Mucosa of descending colon (tissue), 3 donors: ENCODE results near the gene POLK. TPM values are rescaled to one million over a fixed set of nuclear protein-coding genes. Genes with fewer than 3 reads are reported as not detected.
"Not testable (repeated sequence)": the region's sequence is repeated elsewhere in the genome, so short reads cannot be mapped to it uniquely, and the experiment has no call there.

Experiments used
- ATAC-seq: fragments of 200-7000 bp; cut with Tn5 transposase; one replicate; pipeline ENCODE4 v1.9.1; 2020; ENCODE audit warnings: mild to moderate bottlenecking, moderate library complexity
- DNase-seq, 3 donors: peaks; one replicate each; pipeline ENCODE4 v3.0.0-alpha.2; 2020
- H3K36me3 ChIP-seq: fragments of 200-600 bp; one replicate; pipeline ENCODE4 v1.8.0; 2021; ENCODE audit warnings: low read depth, mild to moderate bottlenecking
- H3K4me1 ChIP-seq: fragments of 200-600 bp; one replicate; pipeline ENCODE4 v1.8.0; 2021; ENCODE audit warnings: low read depth, mild to moderate bottlenecking
- H3K4me3 ChIP-seq: fragments of 200-600 bp; one replicate; pipeline ENCODE4 v1.8.0; 2021; ENCODE audit warnings: mild to moderate bottlenecking
- H3K9me3 ChIP-seq: fragments of 200-600 bp; one replicate; pipeline ENCODE4 v1.8.0; 2021; ENCODE audit warnings: mild to moderate bottlenecking
- intact Hi-C, 2 donors: fragments of 100-400 bp; cut with DNase I in 1 of 2; cut with micrococcal nuclease in 1 of 2; formaldehyde crosslinking; loops; one replicate each; pipeline versions ENCODE4 v1.11.0 to v1.11.1; 2022; cut with DNase I, micrococcal nuclease
- total RNA-seq, 3 donors: library from RNA; stranded (reverse); fragmentation: NEBNext Ultra II Directional in 2 of 3; extraction: Animal tissue kit (Norgen Biotek cat#: 25700) in 2 of 3; gene quantifications; one replicate each; pipeline versions ENCODE4 v1.2.1 to v1.2.4, GENCODE V29; 2021 to 2023
- TF ChIP-seq, protein P1 (sequence below): fragments of 200-600 bp; IDR thresholded peaks from one replicate; pipeline ENCODE4 v1.8.0; 2022; ENCODE audit warnings: antibody characterized with exemption, mild to moderate bottlenecking
- donor health status: DM: no; HTN: no; CAD: no; lungs with moderate emphysema.
- donor health status: DM: no; HTN: no; CAD: no.
- donor health status: DM: no; HTN: yes; CAD: no.

The POLK gene
- total RNA-seq, 3 donors from 2014 or later: 15.3 to 32.5 (median 17.6) TPM

DNA sequence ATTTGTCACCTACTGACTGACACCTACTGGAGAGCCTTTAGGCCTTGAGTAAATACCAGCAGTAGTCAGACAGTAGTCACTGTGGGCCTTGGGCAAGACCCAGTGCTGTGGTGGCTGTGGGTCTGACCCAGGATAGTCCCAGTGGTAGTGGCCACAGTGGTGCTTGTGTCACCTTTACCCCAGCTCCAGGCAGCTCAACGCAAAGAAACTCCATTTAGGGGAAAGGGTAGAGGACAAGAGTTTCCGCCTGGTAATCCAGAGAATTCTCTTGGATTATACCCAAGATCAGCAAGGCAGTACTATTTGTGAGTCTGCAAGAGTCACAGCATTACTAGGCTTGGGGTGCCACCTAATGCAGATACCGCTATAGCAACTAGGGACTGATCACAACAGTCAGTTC lies 29.2 kb upstream of the POLK start:
- H3K9me3 ChIP-seq: peaks cover 16% of the 10 kb centered on the region
- intact Hi-C loops: no loop called here
- no peaks in the 10 kb centered on the region for H3K4me1 ChIP-seq
- DNase-seq: no peak
- TF ChIP-seq, protein P1, sequence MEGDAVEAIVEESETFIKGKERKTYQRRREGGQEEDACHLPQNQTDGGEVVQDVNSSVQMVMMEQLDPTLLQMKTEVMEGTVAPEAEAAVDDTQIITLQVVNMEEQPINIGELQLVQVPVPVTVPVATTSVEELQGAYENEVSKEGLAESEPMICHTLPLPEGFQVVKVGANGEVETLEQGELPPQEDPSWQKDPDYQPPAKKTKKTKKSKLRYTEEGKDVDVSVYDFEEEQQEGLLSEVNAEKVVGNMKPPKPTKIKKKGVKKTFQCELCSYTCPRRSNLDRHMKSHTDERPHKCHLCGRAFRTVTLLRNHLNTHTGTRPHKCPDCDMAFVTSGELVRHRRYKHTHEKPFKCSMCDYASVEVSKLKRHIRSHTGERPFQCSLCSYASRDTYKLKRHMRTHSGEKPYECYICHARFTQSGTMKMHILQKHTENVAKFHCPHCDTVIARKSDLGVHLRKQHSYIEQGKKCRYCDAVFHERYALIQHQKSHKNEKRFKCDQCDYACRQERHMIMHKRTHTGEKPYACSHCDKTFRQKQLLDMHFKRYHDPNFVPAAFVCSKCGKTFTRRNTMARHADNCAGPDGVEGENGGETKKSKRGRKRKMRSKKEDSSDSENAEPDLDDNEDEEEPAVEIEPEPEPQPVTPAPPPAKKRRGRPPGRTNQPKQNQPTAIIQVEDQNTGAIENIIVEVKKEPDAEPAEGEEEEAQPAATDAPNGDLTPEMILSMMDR: no peak
- no peaks in the 10 kb centered on the region for H3K36me3 ChIP-seq
- H3K4me3 ChIP-seq: no peak overlapping the region
- ATAC-seq: no peak

DNA sequence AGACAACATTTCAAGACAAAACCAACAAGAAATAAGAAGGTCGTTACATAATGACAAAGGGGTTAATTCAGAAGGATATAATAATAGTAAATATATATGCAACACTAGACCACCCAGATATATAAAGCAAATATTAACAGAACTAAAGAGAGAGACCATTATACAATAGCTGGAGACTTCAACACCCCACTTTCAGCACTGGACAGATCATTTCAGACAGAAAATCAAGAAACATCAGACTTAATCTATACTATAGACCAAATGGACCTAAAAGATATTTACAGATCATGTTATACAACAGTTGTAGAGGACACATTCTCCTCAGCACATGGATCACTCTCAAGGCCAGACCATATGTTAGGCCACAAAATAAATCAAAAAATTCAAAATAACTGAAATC lies 27.1 kb upstream of the POLK start:
- Histone ChIP-seq H3K4me3 (no peak overlapping the region), H3K9me3 (peaks cover 16% of the 10 kb centered on the region), H3K36me3 (no peaks in the 10 kb centered on the region), H3K4me1 (no peaks in the 10 kb centered on the region)
- TF ChIP-seq, protein P1: no peak
- ATAC-seq (no peak), DNase-seq (no peak)
- intact Hi-C loops: no loop called here

DNA sequence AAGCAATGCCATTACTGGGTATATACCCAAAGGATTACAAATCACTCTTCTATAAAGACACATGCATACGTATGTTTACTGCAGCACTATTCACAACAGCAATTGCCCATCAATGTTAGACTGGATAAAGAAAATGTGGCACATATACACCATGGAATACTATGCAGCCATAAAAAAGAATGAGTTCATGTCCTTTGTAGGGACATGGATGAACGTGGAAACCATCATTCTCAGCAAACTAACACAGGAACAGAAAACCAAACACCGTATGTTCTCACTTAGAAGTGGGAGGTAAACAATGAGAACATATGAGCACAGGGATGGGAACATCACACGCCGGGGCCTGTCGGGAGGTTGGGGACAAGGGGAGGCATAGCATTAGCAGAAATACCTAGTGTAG lies 21.8 kb upstream of the POLK start:
- H3K36me3 ChIP-seq, ATAC-seq, H3K4me3 ChIP-seq, intact Hi-C loops, DNase-seq, H3K4me1 ChIP-seq: not testable (repeated sequence)
- H3K9me3 ChIP-seq: peaks cover 13% of the 10 kb centered on the region

DNA sequence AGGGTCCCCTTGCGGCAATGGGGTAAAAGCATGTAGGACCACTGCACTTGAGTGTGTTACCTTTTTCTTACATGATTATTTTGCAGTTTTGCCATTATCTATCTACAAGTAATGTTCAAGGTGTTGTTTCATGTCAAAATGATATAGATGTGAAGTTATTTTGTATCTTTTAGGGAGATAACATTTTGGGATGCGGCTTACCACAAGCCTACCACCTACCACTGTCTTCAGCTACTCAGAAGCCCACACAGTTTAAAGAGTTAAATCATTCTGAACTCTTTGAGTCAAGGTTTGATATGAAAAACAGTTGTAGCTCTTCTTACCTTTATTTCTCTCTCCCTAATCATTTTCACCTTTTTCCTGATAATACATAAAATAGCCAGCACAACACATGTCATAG lies 20.1 kb upstream of the POLK start:
- Histone ChIP-seq H3K4me1 (no peaks in the 10 kb centered on the region), H3K9me3 (peaks cover 12% of the 10 kb centered on the region), H3K4me3 (no peak overlapping the region), H3K36me3 (no peaks in the 10 kb centered on the region)
- ATAC-seq (no peak), DNase-seq (no peak)
- intact Hi-C loops: no loop called here
- TF ChIP-seq, protein P1: no peak

DNA sequence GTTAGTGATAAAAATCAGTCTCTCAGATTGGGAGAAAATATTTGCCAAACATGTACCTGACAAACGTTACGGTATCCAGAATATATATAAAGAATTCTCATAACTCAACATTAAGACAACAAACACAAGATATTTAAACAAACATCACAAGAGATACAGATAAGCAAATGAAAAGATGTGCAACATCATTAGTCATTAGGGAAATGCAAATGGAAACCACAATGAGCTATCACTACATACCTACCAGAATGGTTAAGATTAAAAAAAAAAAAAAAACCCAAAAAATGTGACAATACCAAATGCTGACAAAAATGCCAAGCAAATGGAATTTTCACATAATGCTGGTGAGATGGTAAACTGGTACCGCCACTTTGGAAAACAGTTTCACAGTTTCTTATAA lies 15.7 kb upstream of the POLK start:
- H3K4me1 ChIP-seq: no peaks in the 10 kb centered on the region
- TF ChIP-seq, protein P1: no peak
- ATAC-seq: no peak
- H3K9me3 ChIP-seq: no peaks in the 10 kb centered on the region
- intact Hi-C loops: no loop called here
- H3K4me3 ChIP-seq: no peak overlapping the region
- no peaks in the 10 kb centered on the region for H3K36me3 ChIP-seq
- no peak for DNase-seq

DNA sequence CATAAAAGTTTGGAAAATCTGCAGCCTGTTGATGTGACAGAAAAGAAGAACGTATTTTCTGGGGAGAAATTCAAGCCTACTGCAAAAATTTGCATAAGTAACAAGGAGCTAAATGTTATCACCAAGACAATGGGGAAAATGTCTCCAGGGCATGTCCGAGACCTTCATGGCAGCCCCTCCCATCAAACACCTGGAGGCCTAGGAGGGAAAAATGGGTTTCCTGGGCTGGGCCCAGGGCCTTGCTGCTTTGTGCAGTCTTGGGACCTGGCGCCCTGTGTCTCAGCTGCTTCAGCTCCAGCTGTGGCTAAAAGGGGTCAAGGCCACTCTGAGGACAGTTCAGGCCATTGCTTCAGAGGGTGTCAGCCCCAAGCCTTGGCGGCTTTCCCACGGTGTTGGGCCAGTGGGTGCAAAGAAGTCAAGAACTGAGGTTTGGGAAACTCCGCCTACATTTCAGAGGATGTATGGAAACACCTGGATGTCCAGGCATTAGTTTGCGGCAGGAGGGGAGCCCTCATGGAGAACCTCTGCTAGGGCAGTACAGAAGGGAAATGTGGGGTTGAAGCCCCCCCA lies 13.4 kb upstream of the POLK start:
- no peaks in the 10 kb centered on the region for H3K9me3 ChIP-seq
- intact Hi-C loops: no loop called here
- TF ChIP-seq, protein P1: no peak
- DNase-seq: no peak
- no peak overlapping the region for H3K4me3 ChIP-seq
- ATAC-seq: no peak
- no peaks in the 10 kb centered on the region for H3K36me3 ChIP-seq
- no peaks in the 10 kb centered on the region for H3K4me1 ChIP-seq

DNA sequence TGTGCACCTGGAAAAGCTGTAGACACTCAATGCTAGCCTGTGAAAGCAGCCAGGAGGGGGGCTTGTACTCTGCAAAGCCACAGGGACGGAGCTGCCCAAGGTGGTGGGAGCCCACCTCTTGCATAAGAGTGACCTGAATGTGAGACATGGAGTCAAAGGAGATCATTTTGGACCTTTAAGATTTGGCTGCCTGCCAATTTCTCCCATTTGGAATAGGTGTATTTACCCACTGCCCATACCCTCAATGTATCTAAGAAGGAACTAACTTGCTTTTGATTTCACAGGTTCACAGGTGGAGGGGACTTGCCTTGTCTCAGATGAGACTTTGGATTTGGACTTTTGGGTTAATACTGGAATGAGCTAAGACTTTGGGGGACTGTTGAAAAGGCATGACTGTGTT lies 12.8 kb upstream of the POLK start:
- H3K9me3 ChIP-seq, DNase-seq, intact Hi-C loops, H3K4me1 ChIP-seq, H3K36me3 ChIP-seq, H3K4me3 ChIP-seq, ATAC-seq: not testable (repeated sequence)

DNA sequence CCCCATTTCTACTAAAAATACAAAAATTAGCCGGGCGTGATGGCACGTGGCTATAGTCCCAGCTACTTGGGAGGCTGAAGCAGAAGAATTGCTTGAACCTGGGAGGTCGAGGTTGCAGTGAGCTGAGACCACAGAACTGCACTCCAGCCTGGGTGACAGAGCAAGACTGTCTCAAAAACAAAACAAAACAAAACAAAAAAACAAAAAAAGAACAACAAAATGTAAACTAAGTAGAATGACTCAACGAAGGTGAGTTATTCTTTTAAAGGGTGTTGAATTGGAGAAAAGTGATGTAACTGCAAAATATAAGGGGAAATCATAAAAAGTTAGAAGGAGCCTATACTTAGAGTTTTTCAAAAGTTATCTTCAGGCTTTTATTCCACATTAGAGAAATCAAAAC lies 6.6 kb upstream of the POLK start:
- intact Hi-C loops, H3K4me3 ChIP-seq, H3K9me3 ChIP-seq, H3K36me3 ChIP-seq, DNase-seq, ATAC-seq: not testable (repeated sequence)
- H3K4me1 ChIP-seq: peaks cover 11% of the 10 kb centered on the region
